D341Med (cell line): ENCODE data around the gene GNL3L.
A peak's percentile ranks its signal among the peaks of the same experiment; 100 is the strongest.
"Not testable (repeated sequence)": the region's sequence is repeated elsewhere in the genome, so short reads cannot be mapped to it uniquely, and the experiment has no call there.

Experiments
- DNase-seq: peaks from one replicate; pipeline ENCODE4 v3.0.0; 2012; ENCODE audit warnings: low spot score

The GNL3L gene

GRCh38 chrX:54561622-54562021, 31.6 kb downstream of the GNL3L start:
- peak; percentile 43 for DNase-seq

GRCh38 chrX:54564936-54565335, 34.9 kb downstream of the GNL3L start:
- DNase-seq: no peak

- DNase-seq: no peak
These were observed 40.3 kb downstream of the GNL3L start for GRCh38 chrX:54570332-54570731.

- DNase-seq: not testable (repeated sequence)
These were observed 42.6 kb downstream of the GNL3L start for GRCh38 chrX:54572641-54573040.

GRCh38 chrX:54597728-54598127, 67.7 kb downstream of the GNL3L start:
- no peak for DNase-seq

- no peak for DNase-seq
These were observed 72.5 kb downstream of the GNL3L start for GRCh38 chrX:54602563-54602962.
